HS-5 (cell line): ENCODE results near the gene NOLC1.
"Not testable (repeated sequence)": the region's sequence is repeated elsewhere in the genome, so short reads cannot be mapped to it uniquely, and the experiment has no call there.

ENCODE experiments used
- DNase-seq: peaks from one replicate; pipeline ENCODE4 v3.0.0-alpha.2; 2012; ENCODE audit warnings: low read depth

NOLC1 gene

GRCh38 chr10:102153093-102153620 is 968 bp downstream of the NOLC1 start:
- DNase-seq, result no peak

- DNase-seq, result no peak
These were observed 2.4 kb downstream of the NOLC1 start for GRCh38 chr10:102154466-102155116.

- no peak for DNase-seq
These were observed 5.0 kb downstream of the NOLC1 start for GRCh38 chr10:102157224-102157623.

GRCh38 chr10:102159051-102159597 is 6.9 kb downstream of the NOLC1 start:
- no peak for DNase-seq

GRCh38 chr10:102159831-102160230 is 7.6 kb downstream of the NOLC1 start:
- no peak for DNase-seq

GRCh38 chr10:102163342-102163989 is 11.3 kb downstream of the NOLC1 start:
- no peak for DNase-seq

- no peak for DNase-seq
These were observed 15.7 kb downstream of the NOLC1 start for GRCh38 chr10:102167861-102168260.

- no peak for DNase-seq
These were observed 18.4 kb downstream of the NOLC1 start for GRCh38 chr10:102170602-102171001.

- no peak for DNase-seq
These were observed 20.1 kb downstream of the NOLC1 start for GRCh38 chr10:102172288-102172687.

- DNase-seq, result peak; percentile 33
These were observed 23.2 kb downstream of the NOLC1 start for GRCh38 chr10:102175415-102175814.

- no peak for DNase-seq
These were observed 32.4 kb downstream of the NOLC1 start for GRCh38 chr10:102184606-102185005.

GRCh38 chr10:102185272-102185671 is 33.1 kb downstream of the NOLC1 start:
- no peak for DNase-seq

- DNase-seq, result no peak
These were observed 33.8 kb downstream of the NOLC1 start for GRCh38 chr10:102185811-102186527.

GRCh38 chr10:102188298-102188940 is 36.2 kb downstream of the NOLC1 start:
- no peak for DNase-seq

GRCh38 chr10:102188941-102189898 is 37.0 kb downstream of the NOLC1 start:
- not testable (repeated sequence) for DNase-seq

GRCh38 chr10:102191956-102192355 is 39.8 kb downstream of the NOLC1 start:
- DNase-seq, result no peak

- no peak for DNase-seq
These were observed 43.2 kb downstream of the NOLC1 start for GRCh38 chr10:102195296-102195870.

GRCh38 chr10:102196893-102197292 is 44.7 kb downstream of the NOLC1 start:
- no peak for DNase-seq

- DNase-seq, result no peak
These were observed 45.8 kb downstream of the NOLC1 start for GRCh38 chr10:102198027-102198426.
